Measurements from ENCODE around the gene DENND4B.

- no peak for TF ChIP-seq GATA2 (IDR thresholded peaks at IDR 0.05; ENCODE audit: low read depth, low read length)
- TF ChIP-seq GATA3 (IDR thresholded peaks at IDR 0.05; ENCODE audit: low read depth, low read length): no peak
Measured at GRCh38 chr1:153945131-153945794, 1.3 kb downstream of the DENND4B start.
